GM12878 (cell line): ENCODE results near the gene RERE. TPM values are rescaled to one million over a fixed set of nuclear protein-coding genes. Genes with fewer than 3 reads are reported as not detected.

Experiments used
- ATAC-seq: fragments of 200-7000 bp; cut with Tn5 transposase; 3 replicates; pipeline ENCODE4 v1.9.1; 2020; ENCODE audit warnings: mild to moderate bottlenecking, moderate library complexity
- BruUV-seq: library from RNA; stranded (reverse); fragments of 400-500 nt; replicated peaks from 2 replicates; lab custom pipeline; 2021; lab: Mats Ljungman, UMichigan
- CTCF ChIA-PET: fragments of 300-600 bp; sonication (Branson Sonifier 250); formaldehyde crosslinking; extraction: SDS; loops from one replicate; lab custom pipeline; 2021; ENCODE audit warnings: inconsistent platforms; lab: Yijun Ruan, JAX
- POLR2A ChIA-PET: fragments of 350-600 bp; formaldehyde crosslinking; extraction: SDS; loops from one replicate; lab custom pipeline; 2021; ENCODE audit warnings: inconsistent platforms; lab: Charles Lee
- RAD21 ChIA-PET: fragments of 300-600 bp; sonication (Branson Sonifier 250); formaldehyde crosslinking; loops from one replicate; lab custom pipeline; 2023; ENCODE audit warnings: antibody characterized with exemption; ENCODE audit not compliant: unreplicated experiment; lab: Charles Lee
- SMC1A ChIA-PET: fragments of 300-600 bp; sonication (Branson Sonifier 250); formaldehyde crosslinking; loops from one replicate; lab custom pipeline; 2023; ENCODE audit not compliant: unreplicated experiment, uncharacterized antibody; lab: Charles Lee
- DNase-seq: peaks from one replicate; pipeline ENCODE4 v3.0.0-alpha.2; 2011; ENCODE audit warnings: low read depth, low spot score
- FAIRE-seq: peaks from 3 replicates; lab custom pipeline; 2011; peaks lifted over from hg19 to GRCh38; lab: Jason Lieb, UNC
- H2AFZ ChIP-seq: 2 replicates; pipeline ENCODE4 v1.6.0; 2011; ENCODE audit warnings: low read depth, low read length, control low read depth; ENCODE audit not compliant: control insufficient read depth
- H3K27ac ChIP-seq: 2 replicates; pipeline ENCODE4 v1.5.1; 2011; ENCODE audit warnings: control low read depth; ENCODE audit not compliant: control insufficient read depth, insufficient read depth
- H3K27me3 ChIP-seq, 2 experiments: replicated peaks in 1 of 2; 2 replicates each; pipeline versions ENCODE4 v1.6.0 to v1.6.1; 2011; ENCODE audit warnings: low read length in 1 of 2; ENCODE audit not compliant: control insufficient read depth in 2 of 2, insufficient read depth in 2 of 2
- H3K36me3 ChIP-seq, 2 experiments: 2 replicates each; pipeline ENCODE4 v1.5.1; 2011; ENCODE audit warnings: low read length in 1 of 2; ENCODE audit not compliant: control insufficient read depth in 2 of 2, insufficient read depth in 2 of 2
- H3K4me1 ChIP-seq: 2 replicates; pipeline ENCODE4 v1.6.1; 2011; ENCODE audit warnings: mild to moderate bottlenecking, low read length, moderate library complexity, mixed read lengths; ENCODE audit not compliant: control insufficient read depth, insufficient read depth
- H3K4me2 ChIP-seq: 2 replicates; pipeline ENCODE4 v1.6.0; 2011; ENCODE audit warnings: control low read depth; ENCODE audit not compliant: control insufficient read depth, insufficient read depth
- H3K4me3 ChIP-seq: fragments of 200-600 bp; sonication (generic); 2 replicates; pipeline ENCODE4 v1.5.1; 2016
- H3K79me2 ChIP-seq: 2 replicates; pipeline ENCODE4 v1.6.0; 2011; ENCODE audit warnings: low read length; ENCODE audit not compliant: control insufficient read depth, insufficient read depth
- H3K9ac ChIP-seq: 2 replicates; pipeline ENCODE4 v1.8.0; 2011; ENCODE audit warnings: low read length, control low read depth, mixed read lengths; ENCODE audit not compliant: control insufficient read depth, insufficient read depth
- H3K9me3 ChIP-seq: replicated peaks from 3 replicates; pipeline ENCODE4 v1.5.1; 2011; ENCODE audit warnings: mild to moderate bottlenecking, low read length; ENCODE audit not compliant: control insufficient read depth, insufficient read depth
- H4K20me1 ChIP-seq: 2 replicates; pipeline ENCODE4 v1.6.0; 2011; ENCODE audit not compliant: control insufficient read depth, insufficient read depth
- CEBPZ ChIP-seq: fragments of 150-350 bp; IDR thresholded peaks from 2 replicates; pipeline ENCODE4 v1.6.1; 2016; ENCODE audit warnings: low read depth, low read length
- MLLT1 ChIP-seq: fragments of 450-650 bp; IDR thresholded peaks from 2 replicates; pipeline ENCODE4 v1.6.1; 2016; ENCODE audit warnings: mild to moderate bottlenecking
- MTA2 ChIP-seq: fragments of 450-650 bp; IDR thresholded peaks from 2 replicates; pipeline ENCODE4 v1.6.1; 2016; ENCODE audit warnings: low read depth, mild to moderate bottlenecking, moderate library complexity
- PBX3 ChIP-seq: IDR thresholded peaks from 2 replicates; pipeline ENCODE4 v1.6.1; 2011; ENCODE audit warnings: mild to moderate bottlenecking, low read depth, low read length, moderate library complexity; ENCODE audit not compliant: insufficient replicate concordance
- REST ChIP-seq: IDR thresholded peaks from 2 replicates; pipeline ENCODE4 v1.6.1; 2012; ENCODE audit warnings: mild to moderate bottlenecking, low read depth, low read length
- ZSCAN29 ChIP-seq: fragments of 450-650 bp; IDR thresholded peaks from 2 replicates; pipeline ENCODE4 v1.6.1; 2017; ENCODE audit warnings: mild to moderate bottlenecking, moderate library complexity
- WGBS: methylation state at CpG from one replicate; pipeline ENCODE4 v1.1.6; 2016; ENCODE audit warnings: low lambda C conversion rate; ENCODE audit not compliant: insufficient replicate concordance, insufficient coverage; ENCODE audit errors: missing lambda C conversion rate; 5-methylcytosine and 5-hydroxymethylcytosine counted together
- in situ Hi-C: fragments of 300-500 bp; cut with MboI; formaldehyde crosslinking; loops from 9 replicates; pipeline ENCODE4 v1.14.3; 2018; ENCODE audit warnings: mixed read lengths
- intact Hi-C: fragments of 100-400 bp; cut with micrococcal nuclease; formaldehyde crosslinking; loops from one replicate; pipeline ENCODE4 v1.14.2; 2022; ENCODE audit not compliant: unreplicated experiment
- polyA plus RNA-seq, 11 experiments: library from polyadenylated mRNA; depleted of rRNA in 4 of 11; unstranded in 6 of 11; stranded (reverse) in 5 of 11; fragments of >200 nt; fragmentation: Nextera tagmentation in 4 of 11; fragmentation: Illumina TruSeq in 1 of 11; extraction: Ambion mirVana in 4 of 11; extraction: Trizol in 1 of 11; gene quantifications; 1 replicate in 1 of 11; 2 replicates in 10 of 11; pipeline versions ENCODE4 v1.2.1 to v1.2.3, GENCODE V29; 2011 to 2016; ENCODE audit warnings: inconsistent platforms in 2 of 11, missing spikeins in 2 of 11, low read depth in 1 of 11
- total RNA-seq, 4 experiments: library from RNA; depleted of rRNA in 3 of 4; stranded (reverse); fragments of >200 nt in 3 of 4; fragmentation: Illumina TruSeq in 1 of 4; extraction: Trizol in 1 of 4; gene quantifications; 2 replicates each; pipeline versions ENCODE4 v1.2.1 to v1.2.3, GENCODE V29; 2013 to 2021

Gene RERE
- total and polyA plus RNA-seq, 10 of the 15 experiments (the other 5 are each of a cell fraction or from before 2014, with no cell fraction given), result 5.2 to 60.5 (median 20.2) TPM

GRCh38 chr1:8323706-8324105 lies 493.7 kb downstream of the RERE start:
- FAIRE-seq (no peak), DNase-seq (no peak), ATAC-seq (no peak)
- in situ Hi-C loops, result no loop called here
- Histone ChIP-seq H3K4me1 (no peaks in the 10 kb centered on the region), H3K9me3 (no peaks in the 10 kb centered on the region), H2AFZ (no peak overlapping the region), H3K27ac (no peak overlapping the region), H3K4me2 (no peak overlapping the region), H3K9ac (no peak overlapping the region), H3K36me3 (no peaks in the 10 kb centered on the region), H4K20me1 (no peaks in the 10 kb centered on the region), H3K4me3 (no peak overlapping the region), H3K27me3 (no peaks in the 10 kb centered on the region; a peak in 1 of 4 replicates), H3K79me2 (no peaks in the 10 kb centered on the region)
- RAD21 ChIA-PET, result no interaction called here
- no TSS peak for BruUV-seq
- POLR2A ChIA-PET, result no interaction called here
- 34% methylated on average over 11 of the region's 11 CpGs for WGBS
- SMC1A ChIA-PET, result no interaction called here
- CTCF ChIA-PET, result no interaction called here
- no peak for TF ChIP-seq MLLT1
- TF ChIP-seq MTA2, result no peak
- no peak for TF ChIP-seq PBX3
- intact Hi-C loops, result no loop called here

- Histone ChIP-seq H3K27me3 (peaks cover 0 to 4% of the 10 kb centered on the region in 2 experiments; a peak in 1 of 4 replicates), H3K4me3 (no peak overlapping the region), H3K4me1 (no peaks in the 10 kb centered on the region), H3K79me2 (no peaks in the 10 kb centered on the region), H3K9me3 (no peaks in the 10 kb centered on the region), H3K36me3 (no peaks in the 10 kb centered on the region), H4K20me1 (no peaks in the 10 kb centered on the region), H3K9ac (no peak overlapping the region), H3K27ac (no peak overlapping the region), H2AFZ (no peak overlapping the region), H3K4me2 (no peak overlapping the region)
- FAIRE-seq, result no peak
- no peak for ATAC-seq
- intact Hi-C loops, result no loop called here
- ChIA-PET RAD21 (no interaction called here), POLR2A (no interaction called here), CTCF (no interaction called here), SMC1A (no interaction called here)
- no TSS peak for BruUV-seq
- DNase-seq, result no peak
- 20% methylated on average over 2 of the region's 3 CpGs for WGBS
- in situ Hi-C loops, result no loop called here
- TF ChIP-seq ZSCAN29 (no peak), REST (no peak), CEBPZ (no peak)
These were observed 495.8 kb downstream of the RERE start for GRCh38 chr1:8321612-8322011.
